HepG2 (cell line): ENCODE data around the gene GGA1. TPM values are rescaled to one million over a fixed set of nuclear protein-coding genes. Genes with fewer than 3 reads are reported as not detected.

Experiments used
- EEA1 ChIP-seq: sonication (generic); formaldehyde crosslinking; IDR thresholded peaks from 2 replicates; pipeline ENCODE4 v1.5.1; 2020; ENCODE audit warnings: mild to moderate bottlenecking, missing genetic modification reagents, borderline replicate concordance
- ELF1 ChIP-seq: sonication (generic); formaldehyde crosslinking; IDR thresholded peaks from 2 replicates; pipeline ENCODE4 v1.4.0; 2020; ENCODE audit warnings: missing genetic modification reagents
- JUN ChIP-seq: sonication (generic); formaldehyde crosslinking; IDR thresholded peaks from 2 replicates; pipeline ENCODE4 v1.4.0; 2020; ENCODE audit warnings: mild to moderate bottlenecking, missing genetic modification reagents
- MIER3 ChIP-seq: IDR thresholded peaks from 2 replicates; pipeline ENCODE4 v1.6.1; 2016; ENCODE audit warnings: missing compliant biosample characterization, borderline replicate concordance
- MTA3 ChIP-seq: sonication (generic); formaldehyde crosslinking; IDR thresholded peaks from 2 replicates; pipeline ENCODE4 v1.4.0; 2020; ENCODE audit warnings: missing genetic modification reagents
- MTF2 ChIP-seq: sonication (generic); formaldehyde crosslinking; IDR thresholded peaks from 2 replicates; pipeline ENCODE4 v1.5.0; 2020; ENCODE audit warnings: missing genetic modification reagents, borderline replicate concordance
- NAIF1 ChIP-seq: sonication (generic); formaldehyde crosslinking; IDR thresholded peaks from 2 replicates; pipeline ENCODE4 v1.5.0; 2020; ENCODE audit warnings: mild to moderate bottlenecking, missing genetic modification reagents, borderline replicate concordance
- POLR2G ChIP-seq: fragments of 200-400 bp; formaldehyde crosslinking; IDR thresholded peaks from 2 replicates; pipeline ENCODE4 v1.6.1; 2018; ENCODE audit warnings: mild to moderate bottlenecking, low read depth, low read length, moderate library complexity
- SMC3 ChIP-seq: IDR thresholded peaks from 2 replicates; pipeline ENCODE4 v1.6.1; 2011; ENCODE audit warnings: low read length, improper control_type of control experiment
- SRY ChIP-seq: sonication (generic); formaldehyde crosslinking; IDR thresholded peaks from 2 replicates; pipeline ENCODE4 v1.8.0; 2022; ENCODE audit warnings: mild to moderate bottlenecking, missing genetic modification reagents
- TARDBP ChIP-seq: sonication (generic); formaldehyde crosslinking; IDR thresholded peaks from 2 replicates; pipeline ENCODE4 v1.8.0; 2022; ENCODE audit warnings: mild to moderate bottlenecking, missing genetic modification reagents
- THAP11 ChIP-seq: IDR thresholded peaks from 2 replicates; pipeline ENCODE4 v1.6.1; 2016; ENCODE audit warnings: missing biosample characterization, missing genetic modification reagents
- ZBTB42 ChIP-seq: sonication (generic); formaldehyde crosslinking; IDR thresholded peaks from 2 replicates; pipeline ENCODE4 v1.5.0; 2020; ENCODE audit warnings: mild to moderate bottlenecking, missing genetic modification reagents
- ZFY ChIP-seq: sonication (generic); formaldehyde crosslinking; IDR thresholded peaks from 2 replicates; pipeline ENCODE4 v1.4.0; 2020; ENCODE audit warnings: missing genetic modification reagents
- ZNF143 ChIP-seq: sonication (generic); formaldehyde crosslinking; IDR thresholded peaks from 2 replicates; pipeline ENCODE4 v1.4.0; 2020; ENCODE audit warnings: missing genetic modification reagents
- ZNF557 ChIP-seq: sonication (generic); formaldehyde crosslinking; IDR thresholded peaks from 2 replicates; pipeline ENCODE4 v1.4.0; 2020; ENCODE audit warnings: missing genetic modification reagents
- ZNF747 ChIP-seq: sonication (generic); formaldehyde crosslinking; IDR thresholded peaks from 2 replicates; pipeline ENCODE4 v1.8.1; 2023; ENCODE audit warnings: missing genetic modification reagents, mild to moderate bottlenecking, borderline replicate concordance
- polyA plus RNA-seq, 8 experiments: library from polyadenylated mRNA; depleted of rRNA in 3 of 8; stranded (reverse) in 7 of 8; unstranded in 1 of 8; fragments of >200 nt; fragmentation: Illumina TruSeq in 4 of 8; extraction: Trizol in 4 of 8; gene quantifications; 2 replicates each; pipeline versions ENCODE4 v1.2.1 to v1.2.3, GENCODE V29; 2011 to 2016; ENCODE audit warnings: low read depth in 4 of 8, missing spikeins in 1 of 8, mixed read lengths in 1 of 8; ENCODE audit not compliant: insufficient read depth in 1 of 8
- total RNA-seq, 5 experiments: library from RNA; depleted of rRNA; stranded (reverse); fragments of >200 nt; fragmentation: Illumina TruSeq; extraction: Trizol; gene quantifications; 2 replicates each; pipeline ENCODE4 v1.2.3, GENCODE V29; 2016; ENCODE audit warnings: low read depth in 1 of 5
- TF ChIP-seq, protein P1 (sequence below): sonication (generic); formaldehyde crosslinking; IDR thresholded peaks from 2 replicates; pipeline ENCODE4 v1.9.0; 2022; ENCODE audit warnings: missing genetic modification reagents, mild to moderate bottlenecking, borderline replicate concordance
- TF ChIP-seq, protein P2 (sequence below): sonication (generic); formaldehyde crosslinking; IDR thresholded peaks from 2 replicates; pipeline ENCODE4 v1.4.0; 2020; ENCODE audit warnings: mild to moderate bottlenecking, missing genetic modification reagents
- TF ChIP-seq, protein P3 (sequence below): sonication (generic); formaldehyde crosslinking; IDR thresholded peaks from 2 replicates; pipeline ENCODE4 v1.4.0; 2020; ENCODE audit warnings: missing genetic modification reagents
- TF ChIP-seq, protein P4 (sequence below): sonication (generic); formaldehyde crosslinking; IDR thresholded peaks from 2 replicates; pipeline ENCODE4 v1.8.0; 2022; ENCODE audit warnings: low read depth, missing genetic modification reagents
- TF ChIP-seq, protein P5 (sequence below): conservative IDR thresholded peaks from 2 replicates; pipeline ENCODE4 v1.6.1; 2018; ENCODE audit warnings: missing genetic modification reagents

Gene GGA1
- total and polyA plus RNA-seq, 2 of the 13 experiments (the other 11 are each of a cell fraction or from before 2014, with no cell fraction given) = 29.1 to 87.2 TPM

DNA sequence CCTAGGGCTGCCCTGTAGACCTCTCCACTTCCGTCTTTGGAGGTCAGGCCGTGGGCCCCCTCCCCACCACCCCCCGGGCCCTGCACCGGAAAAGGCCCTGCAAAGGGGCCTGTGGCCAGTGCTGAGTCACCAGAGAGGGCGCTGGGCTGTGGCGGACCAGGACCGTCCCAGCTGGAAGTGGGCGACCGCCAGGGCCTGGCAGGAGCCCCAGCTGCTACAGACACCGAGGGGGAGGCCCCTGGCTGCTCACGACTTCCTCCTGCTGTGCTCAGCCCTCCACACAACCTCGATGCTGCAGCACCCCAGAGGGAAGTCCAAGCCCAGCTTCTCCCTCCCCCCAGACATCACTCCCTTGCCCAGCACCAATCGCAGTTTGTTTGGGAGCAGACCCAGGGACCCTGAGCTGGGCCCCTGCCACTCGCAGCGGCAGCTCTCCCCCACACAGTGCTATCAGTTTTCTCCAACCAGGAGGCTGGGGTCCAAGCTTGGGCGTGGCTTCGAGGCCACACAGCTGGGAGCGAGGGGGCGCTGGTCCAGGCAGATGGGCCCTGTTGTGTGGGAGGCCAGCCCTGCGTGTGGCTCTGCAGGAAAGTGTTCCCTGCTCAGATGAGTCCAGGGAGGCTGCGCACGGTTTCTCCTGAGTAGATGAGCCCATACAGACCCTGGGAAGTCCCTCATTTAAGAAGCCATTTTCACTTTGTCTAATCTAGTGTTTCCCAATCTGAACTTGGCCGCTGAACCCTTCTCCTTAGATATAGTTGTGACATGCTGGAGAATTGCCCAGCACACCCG lies 25.2 kb downstream of the GGA1 start (continued):
- peak; percentile 73 for TF ChIP-seq ZFY (CRISPR knock-in tag)
- TF ChIP-seq ZNF557 (CRISPR knock-in tag) = no peak
- no peak; the same call in 1 of the 2 replicates for TF ChIP-seq NAIF1 (CRISPR knock-in tag)
- no peak; the same call in 1 of the 2 replicates for TF ChIP-seq ZNF747 (CRISPR knock-in tag)
- TF ChIP-seq ZNF143 = no peak
- TF ChIP-seq SRY (CRISPR knock-in tag) = no peak
- TF ChIP-seq EEA1 (CRISPR knock-in tag) = no peak
- TF ChIP-seq, protein P1, sequence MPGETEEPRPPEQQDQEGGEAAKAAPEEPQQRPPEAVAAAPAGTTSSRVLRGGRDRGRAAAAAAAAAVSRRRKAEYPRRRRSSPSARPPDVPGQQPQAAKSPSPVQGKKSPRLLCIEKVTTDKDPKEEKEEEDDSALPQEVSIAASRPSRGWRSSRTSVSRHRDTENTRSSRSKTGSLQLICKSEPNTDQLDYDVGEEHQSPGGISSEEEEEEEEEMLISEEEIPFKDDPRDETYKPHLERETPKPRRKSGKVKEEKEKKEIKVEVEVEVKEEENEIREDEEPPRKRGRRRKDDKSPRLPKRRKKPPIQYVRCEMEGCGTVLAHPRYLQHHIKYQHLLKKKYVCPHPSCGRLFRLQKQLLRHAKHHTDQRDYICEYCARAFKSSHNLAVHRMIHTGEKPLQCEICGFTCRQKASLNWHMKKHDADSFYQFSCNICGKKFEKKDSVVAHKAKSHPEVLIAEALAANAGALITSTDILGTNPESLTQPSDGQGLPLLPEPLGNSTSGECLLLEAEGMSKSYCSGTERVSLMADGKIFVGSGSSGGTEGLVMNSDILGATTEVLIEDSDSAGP (CRISPR knock-in tag) = peak; percentile 74; the same call in 1 of the 2 replicates
- peak; percentile 49; the same call in 1 of the 2 replicates for TF ChIP-seq TARDBP (CRISPR knock-in tag)
- TF ChIP-seq, protein P2, sequence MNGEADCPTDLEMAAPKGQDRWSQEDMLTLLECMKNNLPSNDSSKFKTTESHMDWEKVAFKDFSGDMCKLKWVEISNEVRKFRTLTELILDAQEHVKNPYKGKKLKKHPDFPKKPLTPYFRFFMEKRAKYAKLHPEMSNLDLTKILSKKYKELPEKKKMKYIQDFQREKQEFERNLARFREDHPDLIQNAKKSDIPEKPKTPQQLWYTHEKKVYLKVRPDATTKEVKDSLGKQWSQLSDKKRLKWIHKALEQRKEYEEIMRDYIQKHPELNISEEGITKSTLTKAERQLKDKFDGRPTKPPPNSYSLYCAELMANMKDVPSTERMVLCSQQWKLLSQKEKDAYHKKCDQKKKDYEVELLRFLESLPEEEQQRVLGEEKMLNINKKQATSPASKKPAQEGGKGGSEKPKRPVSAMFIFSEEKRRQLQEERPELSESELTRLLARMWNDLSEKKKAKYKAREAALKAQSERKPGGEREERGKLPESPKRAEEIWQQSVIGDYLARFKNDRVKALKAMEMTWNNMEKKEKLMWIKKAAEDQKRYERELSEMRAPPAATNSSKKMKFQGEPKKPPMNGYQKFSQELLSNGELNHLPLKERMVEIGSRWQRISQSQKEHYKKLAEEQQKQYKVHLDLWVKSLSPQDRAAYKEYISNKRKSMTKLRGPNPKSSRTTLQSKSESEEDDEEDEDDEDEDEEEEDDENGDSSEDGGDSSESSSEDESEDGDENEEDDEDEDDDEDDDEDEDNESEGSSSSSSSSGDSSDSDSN (CRISPR knock-in tag) = peak; percentile 89
- TF ChIP-seq MIER3 (CRISPR knock-in tag) = peak; percentile 32; the same call in 1 of the 2 replicates
- TF ChIP-seq, protein P3, sequence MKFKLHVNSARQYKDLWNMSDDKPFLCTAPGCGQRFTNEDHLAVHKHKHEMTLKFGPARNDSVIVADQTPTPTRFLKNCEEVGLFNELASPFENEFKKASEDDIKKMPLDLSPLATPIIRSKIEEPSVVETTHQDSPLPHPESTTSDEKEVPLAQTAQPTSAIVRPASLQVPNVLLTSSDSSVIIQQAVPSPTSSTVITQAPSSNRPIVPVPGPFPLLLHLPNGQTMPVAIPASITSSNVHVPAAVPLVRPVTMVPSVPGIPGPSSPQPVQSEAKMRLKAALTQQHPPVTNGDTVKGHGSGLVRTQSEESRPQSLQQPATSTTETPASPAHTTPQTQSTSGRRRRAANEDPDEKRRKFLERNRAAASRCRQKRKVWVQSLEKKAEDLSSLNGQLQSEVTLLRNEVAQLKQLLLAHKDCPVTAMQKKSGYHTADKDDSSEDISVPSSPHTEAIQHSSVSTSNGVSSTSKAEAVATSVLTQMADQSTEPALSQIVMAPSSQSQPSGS (CRISPR knock-in tag) = no peak
- peak; percentile 87 for TF ChIP-seq POLR2G
- no peak for TF ChIP-seq MTF2 (CRISPR knock-in tag)
- TF ChIP-seq ELF1 (CRISPR knock-in tag) = peak; percentile 77
- TF ChIP-seq SMC3 = no peak
- TF ChIP-seq ZBTB42 (CRISPR knock-in tag) = peak; percentile 84; the same call in 1 of the 2 replicates
- TF ChIP-seq, protein P4, sequence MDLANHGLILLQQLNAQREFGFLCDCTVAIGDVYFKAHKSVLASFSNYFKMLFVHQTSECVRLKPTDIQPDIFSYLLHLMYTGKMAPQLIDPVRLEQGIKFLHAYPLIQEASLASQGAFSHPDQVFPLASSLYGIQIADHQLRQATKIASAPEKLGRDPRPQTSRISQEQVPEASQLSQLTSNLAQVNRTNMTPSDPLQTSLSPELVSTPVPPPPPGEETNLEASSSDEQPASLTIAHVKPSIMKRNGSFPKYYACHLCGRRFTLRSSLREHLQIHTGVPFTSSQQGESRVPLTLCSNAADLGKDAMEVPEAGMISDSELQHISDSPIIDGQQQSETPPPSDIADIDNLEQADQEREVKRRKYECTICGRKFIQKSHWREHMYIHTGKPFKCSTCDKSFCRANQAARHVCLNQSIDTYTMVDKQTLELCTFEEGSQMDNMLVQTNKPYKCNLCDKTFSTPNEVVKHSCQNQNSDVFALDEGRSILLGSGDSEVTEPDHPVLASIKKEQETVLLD (CRISPR knock-in tag) = peak; percentile 9; the same call in 1 of the 2 replicates
- no peak; the same call in 1 of the 2 replicates for TF ChIP-seq THAP11
- TF ChIP-seq, protein P5, sequence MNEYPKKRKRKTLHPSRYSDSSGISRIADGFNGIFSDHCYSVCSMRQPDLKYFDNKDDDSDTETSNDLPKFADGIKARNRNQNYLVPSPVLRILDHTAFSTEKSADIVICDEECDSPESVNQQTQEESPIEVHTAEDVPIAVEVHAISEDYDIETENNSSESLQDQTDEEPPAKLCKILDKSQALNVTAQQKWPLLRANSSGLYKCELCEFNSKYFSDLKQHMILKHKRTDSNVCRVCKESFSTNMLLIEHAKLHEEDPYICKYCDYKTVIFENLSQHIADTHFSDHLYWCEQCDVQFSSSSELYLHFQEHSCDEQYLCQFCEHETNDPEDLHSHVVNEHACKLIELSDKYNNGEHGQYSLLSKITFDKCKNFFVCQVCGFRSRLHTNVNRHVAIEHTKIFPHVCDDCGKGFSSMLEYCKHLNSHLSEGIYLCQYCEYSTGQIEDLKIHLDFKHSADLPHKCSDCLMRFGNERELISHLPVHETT (CRISPR knock-in tag) = no peak; the same call in 1 of the 2 replicates
- peak; percentile 31; the same call in 1 of the 2 replicates for TF ChIP-seq JUN
- TF ChIP-seq MTA3 (CRISPR knock-in tag) = no peak
